AG04450 (cell line): ENCODE data around the gene KCNMA1. TPM values are rescaled to one million over a fixed set of nuclear protein-coding genes. Genes with fewer than 3 reads are reported as not detected.

Source experiments
- CTCF ChIA-PET: fragments of 300-600, 350-600 bp; formaldehyde crosslinking; extraction: SDS; loops from one replicate; lab custom pipeline; 2022; ENCODE audit warnings: antibody characterized with exemption, inconsistent platforms; lab: Charles Lee
- POLR2A ChIA-PET: fragments of 350-600 bp; formaldehyde crosslinking; extraction: SDS; loops from one replicate; lab custom pipeline; 2021; ENCODE audit warnings: antibody characterized with exemption, inconsistent platforms; lab: Yijun Ruan, JAX
- DNase-seq: peaks from one replicate; pipeline ENCODE4 v3.0.0-alpha.2; 2011; ENCODE audit warnings: low read depth, low spot score
- H3K27ac ChIP-seq: one replicate; pipeline ENCODE4 v1.5.1; 2012; ENCODE audit warnings: low read depth, low read length, control low read depth
- H3K27me3 ChIP-seq: one replicate; pipeline ENCODE4 v1.6.0; 2012; ENCODE audit warnings: low read length; ENCODE audit not compliant: control insufficient read depth, insufficient read depth
- H3K4me3 ChIP-seq: 2 replicates; pipeline ENCODE4 v1.5.1; 2011; ENCODE audit warnings: mild to moderate bottlenecking, low read depth, low read length, control low read depth
- H3K9me3 ChIP-seq: 2 replicates; pipeline ENCODE4 v1.5.1; 2012; ENCODE audit warnings: low read length; ENCODE audit not compliant: control insufficient read depth, insufficient read depth
- CTCF ChIP-seq: IDR thresholded peaks from 2 replicates; pipeline ENCODE4 v1.5.1; 2011; ENCODE audit warnings: low read depth, low read length, control low read depth, inconsistent platforms
- polyA plus RNA-seq: library from polyadenylated mRNA; depleted of rRNA; stranded (reverse); fragments of >200 nt; gene quantifications from 2 replicates; pipeline ENCODE4 v1.2.3, GENCODE V29; 2011

The KCNMA1 gene
- polyA plus RNA-seq, 1 experiment: 58.8 TPM

GRCh38 chr10:77002872-77003271 lies 634.7 kb downstream of the KCNMA1 start:
- no peak for DNase-seq
- H3K9me3 ChIP-seq: peaks cover 2% of the 10 kb centered on the region
- no peaks in the 10 kb centered on the region for H3K27me3 ChIP-seq
- POLR2A ChIA-PET: no interaction called here
- no peak overlapping the region for H3K4me3 ChIP-seq
- CTCF ChIA-PET: interaction anchor here (1.5 kb wide), 1 partner anchor 18 kb away, joined by 3 read pairs; no protein-coding TSS in a partner anchor
- no peak overlapping the region for H3K27ac ChIP-seq
- no peak for TF ChIP-seq CTCF

GRCh38 chr10:77001206-77001605 lies 636.4 kb downstream of the KCNMA1 start:
- H3K4me3 ChIP-seq: no peak overlapping the region
- no peak overlapping the region for H3K27ac ChIP-seq
- H3K27me3 ChIP-seq: no peaks in the 10 kb centered on the region
- ChIA-PET POLR2A (no interaction called here), CTCF (interaction anchor here (1.5 kb wide), 1 partner anchor 16 kb away, joined by 3 read pairs; no protein-coding TSS in a partner anchor)
- no peak for TF ChIP-seq CTCF
- no peaks in the 10 kb centered on the region for H3K9me3 ChIP-seq
- no peak for DNase-seq

GRCh38 chr10:76998451-76998850 lies 639.2 kb downstream of the KCNMA1 start:
- Histone ChIP-seq H3K4me3 (no peak overlapping the region), H3K9me3 (no peaks in the 10 kb centered on the region), H3K27ac (no peak overlapping the region), H3K27me3 (no peaks in the 10 kb centered on the region)
- no peak for TF ChIP-seq CTCF
- POLR2A ChIA-PET: no interaction called here
- CTCF ChIA-PET: interaction anchor here (0.7 kb wide), 1 partner anchor 281 kb away, joined by 3 read pairs; no protein-coding TSS in a partner anchor
- DNase-seq: no peak

GRCh38 chr10:76997631-76998030 lies 640.0 kb downstream of the KCNMA1 start:
- Histone ChIP-seq H3K27ac (no peak overlapping the region), H3K27me3 (no peaks in the 10 kb centered on the region), H3K4me3 (no peak overlapping the region), H3K9me3 (no peaks in the 10 kb centered on the region)
- TF ChIP-seq CTCF: no peak
- no peak for DNase-seq
- ChIA-PET CTCF (interaction anchor here (2.9 kb wide), 1 partner anchor 13 kb away, joined by 18 read pairs; no protein-coding TSS in a partner anchor), POLR2A (no interaction called here)

- no peaks in the 10 kb centered on the region for H3K9me3 ChIP-seq
- POLR2A ChIA-PET: no interaction called here
- no peaks in the 10 kb centered on the region for H3K27me3 ChIP-seq
- CTCF ChIA-PET: interaction anchor here (0.9 to 2.9 kb wide), 2 partner anchors 10 to 11 kb away, joined by 3 to 18 read pairs; no protein-coding TSS in a partner anchor
- no peak overlapping the region for H3K27ac ChIP-seq
- TF ChIP-seq CTCF: no peak
- no peak overlapping the region for H3K4me3 ChIP-seq
- no peak for DNase-seq
These were observed 642.6 kb downstream of the KCNMA1 start for GRCh38 chr10:76995023-76995422.
